GM21367 (cell line): ENCODE measurements around the gene PSMD2.

Experiments used
- ATAC-seq: cut with Tn5 transposase; IDR thresholded peaks from one replicate; pipeline ENCODE4 v1.9.1; 2021; ENCODE audit not compliant: unreplicated experiment

PSMD2 gene

GRCh38 chr3:184277366-184277765, 21.7 kb upstream of the PSMD2 start:
- no peak for ATAC-seq

DNA sequence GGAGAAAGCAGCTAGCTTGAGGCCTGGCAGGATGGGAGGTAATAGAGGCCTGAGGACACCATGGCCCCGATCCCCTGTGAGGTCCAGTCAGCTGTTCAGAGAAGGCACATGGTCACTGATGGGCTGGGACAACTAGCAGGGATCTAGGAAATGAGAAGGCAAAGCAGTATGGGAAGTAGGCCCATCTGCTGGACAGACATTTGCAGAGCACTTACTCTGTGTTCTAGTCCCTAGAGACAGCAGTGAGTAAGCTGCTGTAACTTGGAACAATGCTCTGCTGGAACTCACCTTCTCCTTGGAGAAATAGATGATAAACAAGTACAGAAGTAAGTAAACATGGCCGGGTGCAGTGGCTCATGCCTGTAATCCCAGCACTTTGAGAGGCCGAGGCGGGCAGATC, 16.1 kb upstream of the PSMD2 start:
- no peak for ATAC-seq

GRCh38 chr3:184283681-184284080, 15.4 kb upstream of the PSMD2 start:
- ATAC-seq, result no peak

GRCh38 chr3:184284696-184285095, 14.3 kb upstream of the PSMD2 start:
- no peak for ATAC-seq

DNA sequence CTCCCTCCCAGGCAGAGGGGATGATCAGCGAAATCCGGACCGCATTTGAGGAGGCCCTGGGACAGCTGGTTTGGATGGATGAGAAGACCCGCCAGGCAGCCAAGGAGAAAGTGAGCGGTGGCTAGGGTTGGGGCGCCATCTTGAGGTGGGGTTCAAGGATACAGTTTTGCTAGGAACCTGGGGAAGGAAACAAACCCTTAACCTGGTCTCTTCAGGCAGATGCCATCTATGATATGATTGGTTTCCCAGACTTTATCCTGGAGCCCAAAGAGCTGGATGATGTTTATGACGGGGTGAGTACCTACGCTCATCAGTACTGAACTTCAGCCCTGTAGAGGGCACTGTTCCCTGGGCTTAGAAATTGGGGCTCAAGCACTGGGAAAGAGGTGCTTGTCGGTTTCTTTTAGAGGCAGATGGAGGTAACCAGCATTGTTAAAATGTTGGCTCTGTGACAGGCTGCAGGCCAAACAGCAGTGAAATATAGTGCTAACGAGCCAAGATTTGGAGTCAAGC, 9.6 kb upstream of the PSMD2 start:
- ATAC-seq, result no peak

DNA sequence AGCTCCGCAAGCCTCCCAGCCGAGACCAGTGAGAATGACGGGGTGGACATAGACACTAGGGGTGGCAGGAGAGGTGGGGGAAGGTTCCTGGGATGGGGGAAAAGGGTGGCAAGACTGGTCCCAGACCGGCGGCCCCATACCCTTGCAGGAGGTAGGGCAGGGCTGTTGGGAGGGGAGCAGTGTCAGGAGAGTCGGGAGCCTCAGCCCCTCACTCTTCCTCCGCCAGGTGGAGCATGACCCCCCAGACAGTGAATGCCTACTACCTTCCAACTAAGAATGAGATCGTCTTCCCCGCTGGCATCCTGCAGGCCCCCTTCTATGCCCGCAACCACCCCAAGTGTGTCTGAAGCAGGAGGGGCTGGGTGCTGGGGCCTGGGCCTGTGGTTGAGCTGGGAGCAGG, 8.7 kb upstream of the PSMD2 start:
- no peak for ATAC-seq

- no peak for ATAC-seq
Observed at GRCh38 chr3:184291044-184291737, 7.8 kb upstream of the PSMD2 start.

GRCh38 chr3:184291738-184292445, 7.1 kb upstream of the PSMD2 start:
- ATAC-seq, result no peak

- ATAC-seq, result no peak
Observed at GRCh38 chr3:184295771-184296170, 3.3 kb upstream of the PSMD2 start.

DNA sequence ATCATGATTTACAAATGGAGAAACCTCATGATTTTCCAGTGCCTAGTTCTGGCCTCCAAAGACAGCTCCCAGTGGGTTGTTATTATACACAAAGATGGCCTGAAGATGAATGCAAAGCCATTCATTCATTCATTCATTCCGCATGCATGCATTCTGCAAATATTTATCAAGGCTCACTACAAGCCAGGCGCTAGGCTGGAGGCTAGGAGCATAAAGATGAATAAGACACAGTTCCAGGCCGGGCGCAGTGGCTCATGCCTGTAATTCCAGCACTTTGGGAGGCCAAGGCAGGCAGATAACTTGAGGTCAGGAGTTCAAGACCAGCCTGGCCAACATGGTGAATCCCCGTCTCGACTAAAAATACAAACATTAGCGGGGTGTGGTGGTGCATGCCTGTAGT, 2.4 kb upstream of the PSMD2 start:
- no peak for ATAC-seq

- ATAC-seq, result no peak
Observed at GRCh38 chr3:184299488-184300377, 692 bp downstream of the PSMD2 start.

- ATAC-seq, result no peak
Observed at GRCh38 chr3:184300378-184300720, 1.3 kb downstream of the PSMD2 start.

DNA sequence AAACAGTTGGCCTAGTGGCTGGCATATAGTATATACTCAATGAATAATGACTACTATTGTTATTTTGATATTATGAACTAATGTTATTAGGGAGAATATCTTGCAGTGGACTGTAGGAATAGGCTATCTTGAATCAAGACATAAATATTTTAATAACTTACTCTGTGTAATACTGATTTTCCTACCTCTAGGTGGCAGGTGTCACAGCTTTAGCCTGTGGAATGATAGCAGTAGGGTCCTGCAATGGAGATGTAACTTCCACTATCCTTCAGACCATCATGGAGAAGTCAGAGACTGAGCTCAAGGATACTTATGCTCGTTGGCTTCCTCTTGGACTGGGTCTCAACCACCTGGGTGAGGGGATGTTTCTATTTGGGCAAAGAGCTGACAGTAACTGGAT, 6.5 kb downstream of the PSMD2 start:
- ATAC-seq, result no peak

GRCh38 chr3:184306341-184306972, 7.4 kb downstream of the PSMD2 start:
- no peak for ATAC-seq

DNA sequence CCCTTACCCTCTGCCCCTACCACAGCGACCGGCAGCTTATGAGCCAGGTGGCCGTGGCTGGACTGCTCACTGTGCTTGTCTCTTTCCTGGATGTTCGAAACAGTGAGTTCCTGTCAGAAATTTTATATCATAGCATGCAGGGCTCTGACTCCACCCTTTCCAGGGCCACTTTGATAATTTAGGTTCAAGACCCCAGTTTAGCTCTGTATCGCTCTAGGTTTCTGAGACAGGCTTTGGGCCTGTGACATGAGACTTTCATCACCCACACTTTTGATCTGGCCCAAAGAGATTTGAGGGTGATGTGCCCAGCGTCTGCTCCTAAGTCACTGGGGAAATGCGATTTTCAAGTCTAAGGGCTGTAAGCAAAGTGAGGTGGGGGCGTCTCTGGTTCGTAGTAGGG, 8.9 kb downstream of the PSMD2 start:
- no peak for ATAC-seq

DNA sequence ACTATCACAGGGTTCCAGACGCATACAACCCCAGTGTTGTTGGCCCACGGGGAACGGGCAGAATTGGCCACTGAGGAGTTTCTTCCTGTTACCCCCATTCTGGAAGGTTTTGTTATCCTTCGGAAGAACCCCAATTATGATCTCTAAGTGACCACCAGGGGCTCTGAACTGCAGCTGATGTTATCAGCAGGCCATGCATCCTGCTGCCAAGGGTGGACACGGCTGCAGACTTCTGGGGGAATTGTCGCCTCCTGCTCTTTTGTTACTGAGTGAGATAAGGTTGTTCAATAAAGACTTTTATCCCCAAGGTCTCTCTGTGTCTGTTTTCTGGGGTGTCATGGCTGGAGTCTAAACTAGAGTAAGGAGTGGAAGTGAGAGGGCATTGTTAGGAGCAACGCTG, 9.7 kb downstream of the PSMD2 start:
- ATAC-seq, result no peak

DNA sequence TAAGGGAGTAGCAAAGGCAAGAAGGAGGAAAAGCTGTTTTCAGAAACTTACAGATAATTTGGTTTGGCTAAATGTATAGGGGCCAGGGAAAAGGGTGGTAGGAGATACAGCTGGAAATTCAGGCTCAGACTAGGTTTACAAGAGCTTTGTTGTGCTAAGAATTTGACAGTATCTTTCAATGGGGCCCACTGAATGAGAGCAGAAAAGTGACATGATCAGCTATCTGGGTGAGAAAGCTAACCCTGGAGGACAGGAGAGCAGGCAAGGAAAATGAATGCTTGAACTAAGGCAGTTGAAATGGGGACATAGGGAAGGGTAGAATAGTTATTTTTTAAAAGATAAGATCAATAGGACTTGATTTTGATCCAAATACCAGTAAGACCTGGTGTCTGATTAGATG, 12.6 kb downstream of the PSMD2 start:
- no peak for ATAC-seq

DNA sequence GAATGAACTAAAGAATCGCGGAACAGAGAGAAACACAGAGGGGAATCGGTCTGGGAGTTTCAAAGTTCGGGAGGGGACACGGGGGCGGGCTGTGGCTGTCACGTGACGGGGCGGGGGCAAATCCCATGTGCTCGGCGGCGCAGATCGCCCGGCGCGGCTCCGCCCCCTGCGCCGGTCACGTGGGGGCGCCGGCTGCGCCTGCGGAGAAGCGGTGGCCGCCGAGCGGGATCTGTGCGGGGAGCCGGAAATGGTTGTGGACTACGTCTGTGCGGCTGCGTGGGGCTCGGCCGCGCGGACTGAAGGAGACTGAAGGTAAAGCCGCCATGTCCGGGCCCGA, 15.3 kb downstream of the PSMD2 start, which contains the start of gene EIF4G1:
TSS of gene EIF4G1 (plus strand) at position 244 of the 337 bp plus-strand sequence. CDS start 1,191 bp downstream, outside the sequence.
- peak; percentile 80 for ATAC-seq

DNA sequence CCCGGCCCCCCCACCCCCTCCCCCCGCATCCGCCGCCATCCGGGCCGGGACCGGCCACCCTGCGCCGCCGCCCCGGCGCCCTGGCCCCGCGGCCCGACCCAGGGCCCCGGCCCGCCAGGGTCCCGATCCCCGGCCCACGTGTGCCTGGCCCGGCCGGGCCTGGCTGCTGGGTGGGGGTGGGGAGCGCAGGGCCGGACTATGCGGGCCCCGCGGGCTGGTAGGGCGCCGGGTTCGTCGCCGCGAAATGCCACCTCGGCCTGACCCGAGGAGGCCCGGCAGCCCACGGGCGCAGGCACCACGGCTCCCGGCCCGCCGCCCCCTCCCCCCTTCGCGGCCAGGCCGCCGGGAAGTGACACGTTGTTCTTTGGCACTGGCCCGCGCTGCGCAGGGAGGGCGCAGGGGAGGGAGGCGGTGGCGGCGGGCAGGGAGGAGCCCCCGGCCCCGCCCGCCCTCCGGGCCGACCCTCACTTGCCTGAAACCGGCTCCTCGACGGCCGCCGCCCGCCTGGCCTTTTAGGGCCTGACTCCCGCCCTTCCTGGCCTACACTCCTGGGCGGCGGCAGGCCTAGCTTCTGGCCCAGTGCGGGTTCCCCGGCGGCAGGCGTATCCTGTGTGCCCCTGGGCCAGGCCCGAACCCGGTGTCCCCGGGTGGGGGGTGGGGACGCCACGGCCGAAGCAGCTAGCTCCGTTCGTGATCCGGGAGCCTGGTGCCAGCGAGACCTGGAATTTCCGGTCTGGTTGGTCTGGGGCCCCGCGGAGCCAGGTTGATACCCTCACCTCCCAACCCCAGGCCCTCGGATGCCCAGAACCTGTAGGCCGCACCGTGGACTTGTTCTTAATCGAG, 15.9 kb downstream of the PSMD2 start:
- ATAC-seq, result peak; percentile 27

GRCh38 chr3:184315543-184315867, 16.5 kb downstream of the PSMD2 start:
- ATAC-seq, result no peak
